NB4 (cell line): Measurements from ENCODE around the gene LUM.

Experiments
- POLR2A ChIP-seq: IDR thresholded peaks from 2 replicates; pipeline ENCODE4 v1.6.1; 2011; ENCODE audit warnings: mild to moderate bottlenecking; ENCODE audit not compliant: insufficient read length; ENCODE audit errors: extremely low read depth
- TF ChIP-seq, protein P1 (sequence below): IDR thresholded peaks from one replicate; pipeline ENCODE4 v1.5.1; 2012; ENCODE audit warnings: low read depth, low read length

DNA sequence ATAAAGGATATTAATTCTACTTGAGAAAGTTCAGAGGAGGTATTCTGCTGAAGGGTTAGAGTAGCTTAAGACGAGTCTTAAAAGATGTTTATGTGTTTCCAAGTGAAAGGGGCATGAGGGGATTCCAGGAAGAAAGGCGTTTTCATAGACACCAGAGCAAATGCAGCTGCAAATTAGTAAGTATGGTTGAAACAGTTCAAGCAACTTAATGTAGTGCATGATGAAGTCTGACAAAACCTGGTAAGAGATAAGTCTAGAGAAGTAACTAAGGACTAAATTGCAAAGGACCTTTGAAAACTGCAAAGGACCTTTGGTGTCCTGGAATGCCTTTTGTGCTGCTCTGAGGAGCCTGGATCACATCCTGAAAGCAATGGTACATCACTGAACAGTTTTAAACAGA is 11.5 kb downstream of the LUM start:
- TF ChIP-seq, protein P1, sequence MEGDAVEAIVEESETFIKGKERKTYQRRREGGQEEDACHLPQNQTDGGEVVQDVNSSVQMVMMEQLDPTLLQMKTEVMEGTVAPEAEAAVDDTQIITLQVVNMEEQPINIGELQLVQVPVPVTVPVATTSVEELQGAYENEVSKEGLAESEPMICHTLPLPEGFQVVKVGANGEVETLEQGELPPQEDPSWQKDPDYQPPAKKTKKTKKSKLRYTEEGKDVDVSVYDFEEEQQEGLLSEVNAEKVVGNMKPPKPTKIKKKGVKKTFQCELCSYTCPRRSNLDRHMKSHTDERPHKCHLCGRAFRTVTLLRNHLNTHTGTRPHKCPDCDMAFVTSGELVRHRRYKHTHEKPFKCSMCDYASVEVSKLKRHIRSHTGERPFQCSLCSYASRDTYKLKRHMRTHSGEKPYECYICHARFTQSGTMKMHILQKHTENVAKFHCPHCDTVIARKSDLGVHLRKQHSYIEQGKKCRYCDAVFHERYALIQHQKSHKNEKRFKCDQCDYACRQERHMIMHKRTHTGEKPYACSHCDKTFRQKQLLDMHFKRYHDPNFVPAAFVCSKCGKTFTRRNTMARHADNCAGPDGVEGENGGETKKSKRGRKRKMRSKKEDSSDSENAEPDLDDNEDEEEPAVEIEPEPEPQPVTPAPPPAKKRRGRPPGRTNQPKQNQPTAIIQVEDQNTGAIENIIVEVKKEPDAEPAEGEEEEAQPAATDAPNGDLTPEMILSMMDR, result no peak
- TF ChIP-seq POLR2A, result no peak
